NCI-H2227 treated with DMSO at 0.1 percent for 48 hours (cell line): ENCODE measurements around the gene CFAP43.

ENCODE experiments used
- DNase-seq: peaks from one replicate; lab custom pipeline; 2025; lab: John Stamatoyannopoulos, UW

The CFAP43 gene

GRCh38 chr10:104231784-104232612, at the start of gene CFAP43:
CFAP43 (minus strand) TSS chr10:104232364; CDS start chr10:104232246, 118 bp downstream.
- peak; percentile 85 for DNase-seq

- DNase-seq = peak; percentile 29
Measured at GRCh38 chr10:104281694-104282093, 49.5 kb upstream of the CFAP43 start.

GRCh38 chr10:104279550-104280259, 47.5 kb upstream of the CFAP43 start:
- no peak for DNase-seq

GRCh38 chr10:104277785-104278184, 45.6 kb upstream of the CFAP43 start:
- no peak for DNase-seq

GRCh38 chr10:104276192-104276591, 44.0 kb upstream of the CFAP43 start:
- no peak for DNase-seq

- peak; percentile 3 for DNase-seq
Measured at GRCh38 chr10:104274762-104275721, 42.9 kb upstream of the CFAP43 start.

- DNase-seq = no peak
Measured at GRCh38 chr10:104273899-104274575, 41.9 kb upstream of the CFAP43 start.

GRCh38 chr10:104273286-104273685, 41.1 kb upstream of the CFAP43 start:
- no peak for DNase-seq

GRCh38 chr10:104268713-104269645, 36.8 kb upstream of the CFAP43 start, which contains the start of gene GSTO2:
GSTO2 (plus strand) TSS chr10:104269184; CDS start chr10:104274916, 5,732 bp downstream.
- peak; percentile 91 for DNase-seq

GRCh38 chr10:104268405-104268712, 36.2 kb upstream of the CFAP43 start:
- no peak for DNase-seq

GRCh38 chr10:104267721-104268404, 35.7 kb upstream of the CFAP43 start:
- DNase-seq = no peak

GRCh38 chr10:104264783-104265182, 32.6 kb upstream of the CFAP43 start:
- DNase-seq = no peak

- no peak for DNase-seq
Measured at GRCh38 chr10:104262055-104262454, 29.9 kb upstream of the CFAP43 start.

GRCh38 chr10:104260775-104261115, 28.6 kb upstream of the CFAP43 start:
- no peak for DNase-seq

GRCh38 chr10:104259999-104260774, 28.0 kb upstream of the CFAP43 start:
- DNase-seq = no peak

- DNase-seq = no peak
Measured at GRCh38 chr10:104259456-104259855, 27.3 kb upstream of the CFAP43 start.

- no peak for DNase-seq
Measured at GRCh38 chr10:104258209-104258608, 26.0 kb upstream of the CFAP43 start.

GRCh38 chr10:104257235-104257634, 25.1 kb upstream of the CFAP43 start:
- no peak for DNase-seq

- DNase-seq = no peak
Measured at GRCh38 chr10:104256335-104256961, 24.3 kb upstream of the CFAP43 start.
